Spleen (tissue), 13 donors: ENCODE measurements around the gene TMX4. TPM values are rescaled to one million over a fixed set of nuclear protein-coding genes. Genes with fewer than 3 reads are reported as not detected.

Experiments
- DNase-seq: peaks from one replicate; pipeline ENCODE4 v3.0.0-alpha.2; 2020
- H3K27ac ChIP-seq, 8 donors: fragments of 200-600 bp; sonication (generic) in 7 of 8; 1 replicate in 4 of 8; 2 replicates in 4 of 8; pipeline versions ENCODE4 v1.5.0 to v1.8.0; 2016 to 2021; ENCODE audit warnings: inconsistent platforms in 4 of 8, mild to moderate bottlenecking in 4 of 8, moderate library complexity in 1 of 8
- H3K27me3 ChIP-seq, 7 donors: fragments of 200-600 bp; sonication (generic) in 6 of 7; replicated peaks in 1 of 7; 1 replicate in 4 of 7; 2 replicates in 3 of 7; pipeline versions ENCODE4 v1.5.0 to v1.8.0; 2016 to 2021; ENCODE audit warnings: inconsistent platforms in 3 of 7, mild to moderate bottlenecking in 1 of 7
- H3K36me3 ChIP-seq, 6 donors: fragments of 200-600 bp; sonication (generic) in 5 of 6; 1 replicate in 4 of 6; 2 replicates in 2 of 6; pipeline versions ENCODE4 v1.5.0 to v1.8.0; 2016 to 2021; ENCODE audit warnings: inconsistent platforms in 2 of 6
- H3K4me1 ChIP-seq, 6 donors: fragments of 200-600 bp; sonication (generic) in 5 of 6; 1 replicate in 3 of 6; 2 replicates in 3 of 6; pipeline versions ENCODE4 v1.5.0 to v1.8.0; 2016 to 2021; ENCODE audit warnings: inconsistent platforms in 3 of 6
- H3K4me3 ChIP-seq, 8 donors: fragments of 200-600 bp; sonication (generic) in 7 of 8; 1 replicate in 4 of 8; 2 replicates in 4 of 8; pipeline versions ENCODE4 v1.5.0 to v1.8.0; 2016 to 2021; ENCODE audit warnings: inconsistent platforms in 4 of 8, mild to moderate bottlenecking in 4 of 8, moderate library complexity in 2 of 8
- H3K9me3 ChIP-seq, 8 donors: fragments of 200-600 bp; sonication (generic) in 7 of 8; 1 replicate in 4 of 8; 2 replicates in 4 of 8; pipeline versions ENCODE4 v1.5.0 to v1.8.0; 2016 to 2021; ENCODE audit warnings: inconsistent platforms in 4 of 8
- POLR2A ChIP-seq, 3 donors: fragments of 450-650 bp; IDR thresholded peaks; one replicate each; pipeline ENCODE4 v1.5.1; 2017; ENCODE audit warnings: antibody characterized with exemption in 3 of 3, mild to moderate bottlenecking in 1 of 3
- POLR2AphosphoS5 ChIP-seq, 3 donors: sonication (generic); formaldehyde crosslinking; IDR thresholded peaks; one replicate each; pipeline ENCODE4 v1.5.1; 2017; ENCODE audit warnings: antibody characterized with exemption in 3 of 3
- WGBS, 5 donors: extraction: QIAGEN DNeasy Blood & Tissue Kit in 3 of 5; methylation state at CpG; one replicate each; pipeline versions ENCODE4 v1.1.5 to v1.1.7; 2013 to 2018; 5-methylcytosine and 5-hydroxymethylcytosine counted together
- intact Hi-C: fragments of 100-400 bp; cut with DNase I; formaldehyde crosslinking; loops from one replicate; pipeline ENCODE4 v1.15.0; 2023; ENCODE audit warnings: low total_unique reads
- long read RNA-seq, 2 donors: transcript quantifications; one replicate each; lab custom pipeline, GENCODE V29; 2026
- polyA plus RNA-seq, 3 donors: library from polyadenylated mRNA; stranded (reverse); fragments of 200-250 nt; gene quantifications; one replicate each; pipeline ENCODE4 v1.2.1, GENCODE V29; 2013
- total RNA-seq, 7 donors: library from RNA; depleted of rRNA in 3 of 7; stranded (reverse); fragments of >200 nt in 3 of 7; fragmentation: NEBNext Ultra II Directional in 4 of 7; extraction: Animal tissue kit (Norgen Biotek cat#: 25700) in 4 of 7; gene quantifications; one replicate each; pipeline versions ENCODE4 v1.1.0 to v1.2.1, GENCODE V29; 2016 to 2021
- TF ChIP-seq, protein P1 (sequence below), 11 experiments: fragments of 200-600 bp in 7 of 11; fragments of 450-650 bp in 4 of 11; sonication (generic) in 4 of 11; IDR thresholded peaks in 8 of 11; conservative IDR thresholded peaks in 3 of 11; 1 replicate in 7 of 11; 2 replicates in 4 of 11; pipeline versions ENCODE4 v1.4.0 to v1.8.0; 2016 to 2021; ENCODE audit warnings: antibody characterized with exemption in 11 of 11, inconsistent platforms in 4 of 11, mild to moderate bottlenecking in 1 of 11
- donor health status: healthy with polysubstance abuse.
- donor health status: DM: no; HTN: no; CAD: no; lungs with moderate emphysema.
- donor health status: DM: no; HTN: no; CAD: no.
- donor health status: Bipolar disorder and iron deficiency.
- donor health status: healthy.
- donor health status: DM: no; HTN: no; CAD: no.
- donor health status: DM: yes; HTN: yes; CAD: no.

TMX4 gene, protein sequence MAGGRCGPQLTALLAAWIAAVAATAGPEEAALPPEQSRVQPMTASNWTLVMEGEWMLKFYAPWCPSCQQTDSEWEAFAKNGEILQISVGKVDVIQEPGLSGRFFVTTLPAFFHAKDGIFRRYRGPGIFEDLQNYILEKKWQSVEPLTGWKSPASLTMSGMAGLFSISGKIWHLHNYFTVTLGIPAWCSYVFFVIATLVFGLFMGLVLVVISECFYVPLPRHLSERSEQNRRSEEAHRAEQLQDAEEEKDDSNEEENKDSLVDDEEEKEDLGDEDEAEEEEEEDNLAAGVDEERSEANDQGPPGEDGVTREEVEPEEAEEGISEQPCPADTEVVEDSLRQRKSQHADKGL
- total RNA-seq (10 to 100 TPM; 27.2 to 56.3 (median 47.1) TPM), polyA plus RNA-seq (1 to 10 TPM; 7.5 to 9.6 (median 8.3) TPM)
- long read RNA-seq, donor 1, full-length matches to known transcripts: 10 of 10 reads
- long read RNA-seq, donor 1, partial matches to known transcripts: 0 of 10 reads
- long read RNA-seq, donor 1, other reads (novel, unspliced or antisense): 0 of 10 reads
- long read RNA-seq, donor 2, full-length matches to known transcripts: 13 of 13 reads
- long read RNA-seq, donor 2, partial matches to known transcripts: 0 of 13 reads
- long read RNA-seq, donor 2, other reads (novel, unspliced or antisense): 0 of 13 reads

DNA sequence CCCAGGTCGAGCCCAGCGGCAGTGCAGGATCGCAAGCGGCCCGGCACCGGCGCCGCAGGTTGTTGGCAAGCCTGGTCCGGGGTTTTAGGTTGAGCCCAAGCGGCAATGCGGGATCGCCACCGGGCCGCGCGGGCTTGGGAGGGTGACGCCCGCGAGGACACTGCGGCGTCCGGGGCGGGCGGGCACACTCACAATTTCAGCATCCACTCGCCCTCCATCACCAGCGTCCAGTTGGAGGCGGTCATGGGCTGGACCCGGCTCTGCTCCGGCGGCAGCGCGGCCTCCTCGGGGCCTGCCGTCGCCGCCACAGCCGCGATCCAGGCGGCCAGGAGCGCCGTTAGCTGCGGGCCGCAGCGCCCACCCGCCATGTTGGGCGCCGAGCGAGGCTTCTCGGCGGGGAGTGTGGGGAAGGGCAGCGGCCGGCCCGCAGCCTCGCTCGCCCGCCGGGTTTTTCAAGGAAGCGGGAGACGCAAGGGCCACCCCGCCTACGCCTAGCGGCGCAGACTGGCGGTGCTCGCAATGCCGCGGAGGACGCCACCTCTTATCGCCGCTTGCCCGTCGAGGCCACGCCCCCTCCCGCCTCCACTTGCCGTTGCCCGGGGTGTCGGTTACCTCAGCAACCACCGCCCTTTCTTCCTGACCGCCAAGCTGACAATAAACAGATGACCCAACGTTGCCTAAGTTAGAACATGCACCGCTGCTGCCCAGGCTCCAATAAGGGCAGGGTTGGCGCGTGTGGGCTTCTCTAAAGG lies at the start of gene TMX4:
TMX4 (minus strand) TSS at position 516 of the 752 bp plus-strand sequence; CDS start at position 368, 148 bp downstream.
- Histone ChIP-seq H3K27ac (peak within 1 kb of the TSS; percentile 96 to 100 (median 99)), H3K9me3 (no peaks in the 10 kb centered on the region), H3K4me1 (peaks cover 0 to 66% (median 35%) of the 10 kb centered on the region in 6 donors), H3K36me3 (no peaks in the 10 kb centered on the region), H3K27me3 (no peaks in the 10 kb centered on the region), H3K4me3 (peak within 1 kb of the TSS; percentile 66 to 95 (median 85))
- TF ChIP-seq POLR2AphosphoS5 (IDR thresholded peaks at IDR 0.05): peak; percentile 98 to 99 (median 98)
- peak; percentile 82 to 97 (median 87) for TF ChIP-seq POLR2A (IDR thresholded peaks at IDR 0.05)
- TF ChIP-seq, protein P1, sequence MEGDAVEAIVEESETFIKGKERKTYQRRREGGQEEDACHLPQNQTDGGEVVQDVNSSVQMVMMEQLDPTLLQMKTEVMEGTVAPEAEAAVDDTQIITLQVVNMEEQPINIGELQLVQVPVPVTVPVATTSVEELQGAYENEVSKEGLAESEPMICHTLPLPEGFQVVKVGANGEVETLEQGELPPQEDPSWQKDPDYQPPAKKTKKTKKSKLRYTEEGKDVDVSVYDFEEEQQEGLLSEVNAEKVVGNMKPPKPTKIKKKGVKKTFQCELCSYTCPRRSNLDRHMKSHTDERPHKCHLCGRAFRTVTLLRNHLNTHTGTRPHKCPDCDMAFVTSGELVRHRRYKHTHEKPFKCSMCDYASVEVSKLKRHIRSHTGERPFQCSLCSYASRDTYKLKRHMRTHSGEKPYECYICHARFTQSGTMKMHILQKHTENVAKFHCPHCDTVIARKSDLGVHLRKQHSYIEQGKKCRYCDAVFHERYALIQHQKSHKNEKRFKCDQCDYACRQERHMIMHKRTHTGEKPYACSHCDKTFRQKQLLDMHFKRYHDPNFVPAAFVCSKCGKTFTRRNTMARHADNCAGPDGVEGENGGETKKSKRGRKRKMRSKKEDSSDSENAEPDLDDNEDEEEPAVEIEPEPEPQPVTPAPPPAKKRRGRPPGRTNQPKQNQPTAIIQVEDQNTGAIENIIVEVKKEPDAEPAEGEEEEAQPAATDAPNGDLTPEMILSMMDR (IDR thresholded peaks at IDR 0.05 in 8 of 11, conservative IDR thresholded peaks at IDR 0.05 in 3 of 11): peak in 10 of 11 experiments; percentile 47 to 91 (median 71)
- intact Hi-C loops: no loop called here
- peak; percentile 100 for DNase-seq
- 0% methylated on average over 16 to 83 of the region's 83 CpGs for WGBS, 5 donors

DNA sequence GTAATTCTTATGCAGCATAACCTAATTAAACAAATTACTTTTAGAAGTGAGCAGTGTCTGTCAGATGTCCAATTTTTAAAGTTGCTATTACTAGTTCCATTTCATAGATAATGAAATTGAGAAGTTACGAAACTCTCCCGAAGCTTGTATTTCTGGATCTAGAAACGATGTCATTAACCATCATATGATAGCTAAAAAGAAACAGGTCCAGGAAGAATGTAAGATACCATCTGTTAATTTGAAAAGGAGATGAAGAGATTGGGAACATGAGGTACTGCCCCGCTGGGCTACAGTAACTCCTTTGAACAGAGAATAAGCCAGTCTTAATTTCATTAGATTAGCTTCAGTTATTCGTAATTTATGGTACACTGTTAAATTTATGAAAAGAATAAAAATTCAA lies 47.5 kb upstream of the TMX4 start:
- Histone ChIP-seq H3K4me1 (no peaks in the 10 kb centered on the region), H3K27me3 (no peaks in the 10 kb centered on the region), H3K36me3 (no peaks in the 10 kb centered on the region), H3K27ac (no peak overlapping the region), H3K4me3 (no peak overlapping the region), H3K9me3 (no peaks in the 10 kb centered on the region)
- no peak for DNase-seq
- 81 to 95% (median 85%) methylated on average over 5 of the region's 5 CpGs for WGBS, 5 donors
- TF ChIP-seq, protein P1 (IDR thresholded peaks at IDR 0.05 in 8 of 11, conservative IDR thresholded peaks at IDR 0.05 in 3 of 11): no peak
- TF ChIP-seq POLR2AphosphoS5 (IDR thresholded peaks at IDR 0.05) (no peak), POLR2A (IDR thresholded peaks at IDR 0.05) (no peak)
- intact Hi-C loops: no loop called here

DNA sequence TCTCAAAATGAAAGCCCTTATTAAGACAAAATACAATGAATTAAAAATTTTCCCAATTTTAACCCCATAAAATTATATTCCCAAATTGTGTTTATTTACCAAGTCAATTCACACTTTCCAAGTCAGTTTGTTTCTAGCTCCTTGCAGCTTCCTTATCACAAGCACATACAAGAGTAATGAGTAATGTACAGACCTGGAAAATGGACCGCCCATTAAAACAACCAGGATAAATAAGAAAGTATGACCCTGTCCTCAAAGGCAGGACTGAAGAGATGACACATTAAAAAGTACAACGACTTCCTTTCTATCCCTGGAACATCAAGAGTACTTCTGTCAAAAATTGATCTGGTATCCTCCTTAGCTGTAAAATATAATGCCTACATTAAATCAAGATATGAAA lies 47.1 kb upstream of the TMX4 start:
- no peaks in the 10 kb centered on the region for H3K36me3 ChIP-seq
- H3K27ac ChIP-seq: no peak overlapping the region
- H3K9me3 ChIP-seq: no peaks in the 10 kb centered on the region
- TF ChIP-seq POLR2AphosphoS5 (IDR thresholded peaks at IDR 0.05) (no peak), POLR2A (IDR thresholded peaks at IDR 0.05) (no peak)
- TF ChIP-seq, protein P1 (IDR thresholded peaks at IDR 0.05 in 8 of 11, conservative IDR thresholded peaks at IDR 0.05 in 3 of 11): no peak
- H3K4me1 ChIP-seq: no peaks in the 10 kb centered on the region
- no peaks in the 10 kb centered on the region for H3K27me3 ChIP-seq
- no peak for DNase-seq
- 75 to 89% (median 86%) methylated on average over 2 of the region's 2 CpGs for WGBS, 5 donors
- no peak overlapping the region for H3K4me3 ChIP-seq
- intact Hi-C loops: no loop called here
